Gastrocnemius medialis (tissue), 4 donors: ENCODE measurements around the gene RNU2-63P.

Experiments
- CTCF ChIP-seq, 5 experiments: fragments of 450-650 bp in 3 of 5; fragments of 200-600 bp in 2 of 5; sonication (generic) in 2 of 5; IDR thresholded peaks in 4 of 5; conservative IDR thresholded peaks in 1 of 5; 1 replicate in 4 of 5; 2 replicates in 1 of 5; pipeline ENCODE4 v1.5.1; 2016 to 2019; ENCODE audit warnings: antibody characterized with exemption in 5 of 5, mild to moderate bottlenecking in 3 of 5, moderate library complexity in 3 of 5
- POLR2A ChIP-seq, 2 donors: fragments of 450-650 bp; IDR thresholded peaks; one replicate each; pipeline ENCODE4 v1.6.1; 2017; ENCODE audit warnings: antibody characterized with exemption in 2 of 2, mild to moderate bottlenecking in 2 of 2, moderate library complexity in 2 of 2

- no peak for TF ChIP-seq CTCF (IDR thresholded peaks at IDR 0.05 in 4 of 5, conservative IDR thresholded peaks at IDR 0.05 in 1 of 5)
- TF ChIP-seq POLR2A (IDR thresholded peaks at IDR 0.05): no peak
Measured at GRCh38 chr2:88051792-88052191, 35.4 kb upstream of the RNU2-63P start.
